HG03460 (cell line): ENCODE measurements around the gene GLT6D1.

Experiments used
- ATAC-seq: cut with Tn5 transposase; IDR thresholded peaks from one replicate; pipeline ENCODE4 v1.9.1; 2021; ENCODE audit not compliant: unreplicated experiment

The GLT6D1 gene

GRCh38 chr9:135609366-135609955 lies 29.9 kb downstream of the GLT6D1 start:
- no peak for ATAC-seq

GRCh38 chr9:135608999-135609317 lies 30.4 kb downstream of the GLT6D1 start:
- ATAC-seq: no peak

- no peak for ATAC-seq
These were observed 30.9 kb downstream of the GLT6D1 start for GRCh38 chr9:135608294-135608998.

- ATAC-seq: no peak
These were observed 31.7 kb downstream of the GLT6D1 start for GRCh38 chr9:135607401-135608293.

DNA sequence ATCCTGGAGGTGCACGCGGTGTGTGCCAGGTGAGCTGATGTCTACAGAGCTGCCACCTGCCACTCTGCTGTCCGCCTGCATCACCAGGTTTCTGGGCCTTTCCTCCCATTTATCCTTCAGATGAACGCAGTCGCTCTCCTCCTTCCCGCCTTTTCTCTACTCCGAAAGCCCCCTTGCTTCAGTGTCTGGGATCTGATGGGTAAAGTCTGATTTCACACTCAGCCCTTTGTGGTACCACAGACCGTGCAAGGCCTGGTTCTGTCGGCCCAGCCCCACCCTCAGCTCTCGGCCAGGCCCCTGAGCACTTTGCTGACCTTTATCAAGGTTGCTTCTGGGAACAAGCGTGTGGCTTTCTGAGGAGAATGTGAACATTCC lies 32.5 kb downstream of the GLT6D1 start:
- ATAC-seq: no peak

- no peak for ATAC-seq
These were observed 34.0 kb downstream of the GLT6D1 start for GRCh38 chr9:135605238-135605781.

- ATAC-seq: no peak
These were observed 34.7 kb downstream of the GLT6D1 start for GRCh38 chr9:135604437-135605237.

- ATAC-seq: no peak
These were observed 36.4 kb downstream of the GLT6D1 start for GRCh38 chr9:135602789-135603481.

DNA sequence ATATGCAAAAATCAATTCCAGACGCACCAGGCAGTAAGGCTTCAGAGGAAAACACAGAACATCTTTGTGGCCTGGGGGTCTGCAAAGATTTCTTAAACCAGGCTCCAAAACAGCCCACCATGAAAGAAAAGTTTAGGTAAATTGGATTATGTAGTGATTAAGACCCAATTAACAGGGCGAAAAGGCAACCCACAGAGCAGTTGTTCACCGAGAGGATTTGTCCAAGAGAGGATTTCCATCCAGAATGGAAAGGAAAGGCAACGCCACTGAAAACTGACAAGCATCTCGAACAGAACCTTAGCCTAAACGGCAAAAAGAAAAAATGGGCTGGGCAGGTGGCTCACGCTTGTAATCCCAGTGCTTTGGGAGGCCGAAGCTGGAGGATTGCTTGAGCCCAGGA lies 37.4 kb downstream of the GLT6D1 start:
- ATAC-seq: no peak

- ATAC-seq: no peak
These were observed 39.0 kb downstream of the GLT6D1 start for GRCh38 chr9:135600296-135600817.

GRCh38 chr9:135596211-135596610 lies 43.1 kb downstream of the GLT6D1 start:
- no peak for ATAC-seq

- ATAC-seq: no peak
These were observed 46.7 kb downstream of the GLT6D1 start for GRCh38 chr9:135592625-135593024.

- ATAC-seq: no peak
These were observed 47.1 kb downstream of the GLT6D1 start for GRCh38 chr9:135592331-135592590.

- no peak for ATAC-seq
These were observed 47.6 kb downstream of the GLT6D1 start for GRCh38 chr9:135591506-135592330.

GRCh38 chr9:135590486-135591079 lies 48.8 kb downstream of the GLT6D1 start:
- no peak for ATAC-seq

GRCh38 chr9:135589596-135590485 lies 49.5 kb downstream of the GLT6D1 start:
- no peak for ATAC-seq

GRCh38 chr9:135588886-135589595 lies 50.3 kb downstream of the GLT6D1 start:
- no peak for ATAC-seq

DNA sequence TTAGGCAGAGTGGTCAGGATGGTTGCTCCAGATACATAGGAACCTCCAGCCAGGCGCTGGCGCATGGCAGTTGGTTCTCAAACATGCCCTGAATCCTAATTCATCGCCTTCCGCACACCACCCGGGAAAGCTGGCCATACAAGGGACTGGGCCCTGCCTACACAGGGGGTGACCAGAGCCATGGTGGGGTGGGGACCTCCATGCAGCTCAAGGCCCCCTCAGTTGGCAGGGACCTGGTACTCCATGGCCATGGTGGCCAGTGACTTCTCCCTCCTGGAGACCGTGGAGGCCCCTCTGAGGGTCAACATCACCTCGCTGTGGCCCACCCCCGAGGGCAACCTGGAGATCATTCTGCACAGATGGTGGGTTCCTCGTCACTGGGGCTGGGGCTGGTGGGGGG lies 51.0 kb downstream of the GLT6D1 start:
- ATAC-seq: no peak
